HepG2 (cell line): ENCODE results near the gene PRSS21. TPM values are rescaled to one million over a fixed set of nuclear protein-coding genes. Genes with fewer than 3 reads are reported as not detected.

ENCODE experiments used
- ATAC-seq: fragments of 200-7000 bp; cut with Tn5 transposase; 3 replicates; pipeline ENCODE4 v1.9.1; 2020; ENCODE audit warnings: mild to moderate bottlenecking, moderate library complexity
- BruUV-seq: library from RNA; stranded (reverse); fragments of 400-500 nt; replicated peaks from 2 replicates; lab custom pipeline; 2021; lab: Mats Ljungman, UMichigan
- CTCF ChIA-PET: fragments of 300-600 bp; formaldehyde crosslinking; extraction: SDS; loops from one replicate; lab custom pipeline; 2021; ENCODE audit warnings: low total read pairs, inconsistent platforms, low intra/inter-chr PET ratio; lab: Yijun Ruan, JAX
- POLR2A ChIA-PET: fragments of 350-600 bp; sonication (Branson Sonifier 250); formaldehyde crosslinking; loops from one replicate; lab custom pipeline; 2020; ENCODE audit warnings: antibody characterized with exemption, inconsistent platforms; lab: Yijun Ruan, JAX
- DNase-seq: peaks from one replicate; pipeline ENCODE4 v3.0.0-alpha.2; 2015; ENCODE audit warnings: low spot score
- FAIRE-seq: peaks from 3 replicates; lab custom pipeline; 2011; peaks lifted over from hg19 to GRCh38; lab: Jason Lieb, UNC
- H2AFZ ChIP-seq: one replicate; pipeline ENCODE4 v1.6.1; 2011; ENCODE audit warnings: low read length, inconsistent platforms
- H3K27ac ChIP-seq: fragments of 300-600 bp; 3 replicates; pipeline ENCODE4 v1.8.0; 2011; ENCODE audit warnings: mixed run types, mild to moderate bottlenecking, mixed read lengths, low read length, inconsistent platforms; ENCODE audit not compliant: insufficient read depth; ENCODE audit errors: extremely low read length
- H3K27me3 ChIP-seq, 2 experiments: fragments of 200-600 bp in 1 of 2; 2 replicates in 1 of 2; 3 replicates in 1 of 2; pipeline versions ENCODE4 v1.6.0 to v1.8.0; 2011; ENCODE audit warnings: low read length in 2 of 2, mild to moderate bottlenecking in 2 of 2, moderate library complexity in 2 of 2, inconsistent platforms in 1 of 2; ENCODE audit not compliant: insufficient read depth in 2 of 2, control insufficient read depth in 1 of 2
- H3K36me3 ChIP-seq, 2 experiments: fragments of 200-600 bp in 1 of 2; replicated peaks in 1 of 2; 2 replicates in 1 of 2; 3 replicates in 1 of 2; pipeline versions ENCODE4 v1.5.1 to v1.8.0; 2011; ENCODE audit warnings: low read length in 2 of 2, inconsistent platforms in 1 of 2; ENCODE audit not compliant: insufficient read depth in 2 of 2, control insufficient read depth in 1 of 2
- H3K4me1 ChIP-seq: 2 replicates; pipeline ENCODE4 v1.5.1; 2012; ENCODE audit warnings: low read length, inconsistent platforms; ENCODE audit not compliant: insufficient read depth
- H3K4me2 ChIP-seq: 2 replicates; pipeline ENCODE4 v1.6.0; 2011; ENCODE audit warnings: low read depth, low read length, inconsistent platforms
- H3K4me3 ChIP-seq, 3 experiments: fragments of 200-600 bp in 1 of 3; sonication (generic), shearing (Covaris generic) in 1 of 3; replicated peaks in 1 of 3; 2 replicates each; pipeline ENCODE4 v1.5.1; 2011 to 2016; ENCODE audit warnings: low read length in 3 of 3, inconsistent platforms in 2 of 3, low read depth in 2 of 3, mild to moderate bottlenecking in 2 of 3, control low read depth in 1 of 3, mixed read lengths in 1 of 3; ENCODE audit not compliant: insufficient read depth in 1 of 3
- H3K79me2 ChIP-seq: one replicate; pipeline ENCODE4 v1.6.1; 2011; ENCODE audit warnings: low read length, inconsistent platforms; ENCODE audit not compliant: insufficient read depth
- H3K9ac ChIP-seq: 2 replicates; pipeline ENCODE4 v1.6.0; 2011; ENCODE audit warnings: mild to moderate bottlenecking, low read depth, low read length, inconsistent platforms; ENCODE audit not compliant: insufficient read depth
- H3K9me3 ChIP-seq: 2 replicates; pipeline ENCODE4 v1.5.1; 2012; ENCODE audit warnings: mild to moderate bottlenecking, low read length
- H4K20me1 ChIP-seq: 2 replicates; pipeline ENCODE4 v1.6.0; 2011; ENCODE audit warnings: inconsistent platforms, mild to moderate bottlenecking, low read length, moderate library complexity; ENCODE audit not compliant: insufficient read depth
- ARNT ChIP-seq: fragments of 450-650 bp; IDR thresholded peaks from 2 replicates; pipeline ENCODE4 v1.6.1; 2017
- CEBPB ChIP-seq: IDR thresholded peaks from 2 replicates; pipeline ENCODE4 v1.6.1; 2011; ENCODE audit warnings: low read depth, low read length, improper control_type of control experiment, borderline replicate concordance
- CEBPG ChIP-seq: IDR thresholded peaks from 2 replicates; pipeline ENCODE4 v1.6.1; 2016
- FOSL2 ChIP-seq: sonication (generic); formaldehyde crosslinking; IDR thresholded peaks from 2 replicates; pipeline ENCODE4 v1.4.0; 2020; ENCODE audit warnings: missing genetic modification reagents
- FOXA1 ChIP-seq, 2 experiments: fragments of 450-650 bp in 1 of 2; sonication (generic) in 1 of 2; formaldehyde crosslinking in 1 of 2; IDR thresholded peaks; 2 replicates each; pipeline versions ENCODE4 v1.4.0 to v1.6.1; 2016 to 2020; ENCODE audit warnings: missing genetic modification reagents in 1 of 2
- FOXA3 ChIP-seq: IDR thresholded peaks from 2 replicates; pipeline ENCODE4 v1.6.1; 2016; ENCODE audit warnings: missing genetic modification reagents, missing compliant biosample characterization
- SUZ12 ChIP-seq: fragments of 150-350 bp; IDR thresholded peaks from 2 replicates; pipeline ENCODE4 v1.6.1; 2014; ENCODE audit warnings: low read depth, low read length
- ZNF496 ChIP-seq: sonication (generic); formaldehyde crosslinking; IDR thresholded peaks from 2 replicates; pipeline ENCODE4 v1.8.1; 2023; ENCODE audit warnings: mild to moderate bottlenecking, moderate library complexity, missing genetic modification reagents; ENCODE audit not compliant: insufficient replicate concordance
- ZNF800 ChIP-seq: sonication (generic); formaldehyde crosslinking; IDR thresholded peaks from 2 replicates; pipeline ENCODE4 v1.4.0; 2020; ENCODE audit warnings: missing genetic modification reagents
- WGBS: methylation state at CpG from one replicate; pipeline ENCODE4 v1.1.6; 2017; ENCODE audit warnings: low lambda C conversion rate; 5-methylcytosine and 5-hydroxymethylcytosine counted together
- in situ Hi-C: cut with HindIII; loops from 2 replicates; pipeline ENCODE4 v1.10.0; 2017; ENCODE audit warnings: low pct_unique_long_range_greater_than_20kb; ENCODE audit not compliant: extremely low pct_ligation_motif_present
- intact Hi-C: fragments of 100-400 bp; cut with micrococcal nuclease; formaldehyde crosslinking; loops from one replicate; pipeline ENCODE4 v1.10.0; 2022; ENCODE audit not compliant: unreplicated experiment
- polyA plus RNA-seq, 8 experiments: library from polyadenylated mRNA; depleted of rRNA in 3 of 8; stranded (reverse) in 7 of 8; unstranded in 1 of 8; fragments of >200 nt; fragmentation: Illumina TruSeq in 4 of 8; extraction: Trizol in 4 of 8; gene quantifications; 2 replicates each; pipeline versions ENCODE4 v1.2.1 to v1.2.3, GENCODE V29; 2011 to 2016; ENCODE audit warnings: low read depth in 4 of 8, missing spikeins in 1 of 8, mixed read lengths in 1 of 8; ENCODE audit not compliant: insufficient read depth in 1 of 8
- total RNA-seq, 5 experiments: library from RNA; depleted of rRNA; stranded (reverse); fragments of >200 nt; fragmentation: Illumina TruSeq; extraction: Trizol; gene quantifications; 2 replicates each; pipeline ENCODE4 v1.2.3, GENCODE V29; 2016; ENCODE audit warnings: low read depth in 1 of 5
- TF ChIP-seq, protein P1 (sequence below): sonication (generic); formaldehyde crosslinking; IDR thresholded peaks from 2 replicates; pipeline ENCODE4 v1.8.1; 2023; ENCODE audit warnings: missing genetic modification reagents, mild to moderate bottlenecking, borderline replicate concordance
- TF ChIP-seq, protein P2 (sequence below): IDR thresholded peaks from 2 replicates; pipeline ENCODE4 v1.6.1; 2012; ENCODE audit warnings: low read depth, low read length, improper control_type of control experiment

The PRSS21 gene
- total and polyA plus RNA-seq, 2 of the 13 experiments (the other 11 are each of a cell fraction or from before 2014, with no cell fraction given), result not detected

DNA sequence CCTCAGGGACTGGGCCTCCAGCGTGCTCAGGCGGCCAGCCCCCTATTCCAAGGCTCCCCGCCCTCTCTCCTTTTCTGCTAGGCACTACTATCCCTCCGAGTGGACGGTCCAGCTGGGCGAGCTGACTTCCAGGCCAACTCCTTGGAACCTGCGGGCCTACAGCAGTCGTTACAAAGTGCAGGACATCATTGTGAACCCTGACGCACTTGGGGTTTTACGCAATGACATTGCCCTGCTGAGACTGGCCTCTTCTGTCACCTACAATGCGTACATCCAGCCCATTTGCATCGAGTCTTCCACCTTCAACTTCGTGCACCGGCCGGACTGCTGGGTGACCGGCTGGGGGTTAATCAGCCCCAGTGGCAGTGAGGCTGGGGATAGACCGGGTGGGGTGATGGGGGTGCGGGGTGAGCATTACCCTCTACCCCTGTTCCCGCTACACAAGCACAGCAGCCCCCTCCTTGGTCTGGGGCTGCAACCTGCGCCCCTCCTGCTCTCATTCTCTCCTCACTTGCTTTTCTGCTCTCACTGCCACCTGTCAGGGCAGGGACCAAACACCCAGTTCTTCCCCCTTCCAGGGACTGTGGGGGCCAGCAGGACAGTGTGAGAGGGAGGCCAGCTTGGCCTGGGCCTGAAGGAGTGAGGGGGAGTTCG is 17.7 kb upstream of the PRSS21 start (continued):
- no peak for TF ChIP-seq ZNF800 (CRISPR knock-in tag)
- TF ChIP-seq CEBPG, result 0 out of 2 replicates have a peak, but pooled peaks have one; percentile 25
- no peak for TF ChIP-seq SUZ12

DNA sequence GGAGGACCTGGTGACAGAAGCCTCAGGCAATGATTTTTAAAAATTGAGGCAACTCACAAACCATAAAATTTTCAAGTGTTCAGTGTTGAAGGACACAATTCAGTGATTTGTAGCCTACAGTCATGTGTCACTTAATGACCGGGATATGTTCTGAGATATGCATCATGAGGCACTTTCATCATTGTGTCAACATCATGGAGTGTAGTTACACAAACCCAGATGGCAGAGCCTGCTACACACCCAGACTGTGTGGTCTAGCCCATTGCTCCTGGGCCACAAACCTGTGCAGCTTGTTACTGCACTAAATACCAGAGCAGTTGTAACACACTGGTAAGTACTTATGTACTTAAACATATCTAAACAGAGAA is 17.2 kb upstream of the PRSS21 start:
- FAIRE-seq, result no peak
- no peak for TF ChIP-seq ZNF496 (CRISPR knock-in tag)
- TF ChIP-seq FOSL2 (CRISPR knock-in tag), result 0 out of 2 replicates have a peak, but pooled peaks have one; percentile 19
- no peak for TF ChIP-seq FOXA1 (IDR thresholded peaks at IDR 0.05)
- TF ChIP-seq FOXA1 (CRISPR knock-in tag; IDR thresholded peaks at IDR 0.05), result peak; percentile 65
- TF ChIP-seq ARNT, result no peak
- TF ChIP-seq, protein P1, sequence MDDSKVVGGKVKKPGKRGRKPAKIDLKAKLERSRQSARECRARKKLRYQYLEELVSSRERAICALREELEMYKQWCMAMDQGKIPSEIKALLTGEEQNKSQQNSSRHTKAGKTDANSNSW (CRISPR knock-in tag), result no peak
- peak; percentile 47; the same call in 1 of the 2 replicates for TF ChIP-seq FOXA3 (CRISPR knock-in tag)
- peak; percentile 69; the same call in 1 of the 2 replicates for TF ChIP-seq CEBPB
- TF ChIP-seq, protein P2, sequence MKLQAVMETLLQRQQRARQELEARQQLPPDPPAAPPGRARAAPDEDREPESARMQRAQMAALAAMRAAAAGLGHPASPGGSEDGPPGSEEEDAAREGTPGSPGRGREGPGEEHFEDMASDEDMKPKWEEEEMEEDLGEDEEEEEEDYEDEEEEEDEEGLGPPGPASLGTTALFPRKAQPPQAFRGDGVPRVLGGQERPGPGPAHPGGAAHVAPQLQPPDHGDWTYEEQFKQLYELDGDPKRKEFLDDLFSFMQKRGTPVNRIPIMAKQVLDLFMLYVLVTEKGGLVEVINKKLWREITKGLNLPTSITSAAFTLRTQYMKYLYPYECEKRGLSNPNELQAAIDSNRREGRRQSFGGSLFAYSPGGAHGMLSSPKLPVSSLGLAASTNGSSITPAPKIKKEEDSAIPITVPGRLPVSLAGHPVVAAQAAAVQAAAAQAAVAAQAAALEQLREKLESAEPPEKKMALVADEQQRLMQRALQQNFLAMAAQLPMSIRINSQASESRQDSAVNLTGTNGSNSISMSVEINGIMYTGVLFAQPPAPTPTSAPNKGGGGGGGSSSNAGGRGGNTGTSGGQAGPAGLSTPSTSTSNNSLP, result 0 out of 2 replicates have a peak, but pooled peaks have one; percentile 23
- TF ChIP-seq, all 625 proteins: peak for 5
- H4K20me1 ChIP-seq, result no peaks in the 10 kb centered on the region
- ATAC-seq, result peak; percentile 63
- in situ Hi-C loops (no loop called here), intact Hi-C loops (no loop called here)
- H3K27ac ChIP-seq, result no peak overlapping the region
- WGBS, result 0% methylated on average over 1 of the region's 1 CpG
- H3K4me2 ChIP-seq, result no peak overlapping the region
- no peak overlapping the region for H3K9ac ChIP-seq
- BruUV-seq, result no TSS peak
- H3K4me3 ChIP-seq, result no peak overlapping the region
- H3K36me3 ChIP-seq, result no peaks in the 10 kb centered on the region
- ChIA-PET CTCF (no interaction called here), POLR2A (interaction anchor here (1.2 kb wide), 1 partner anchor 30 kb away, joined by 3 read pairs; the partner anchor contains the start of gene ZG16B)
- H2AFZ ChIP-seq, result no peak overlapping the region
- H3K79me2 ChIP-seq, result no peaks in the 10 kb centered on the region
- H3K4me1 ChIP-seq, result peaks cover 19% of the 10 kb centered on the region
- H3K9me3 ChIP-seq, result peaks cover 4% of the 10 kb centered on the region; the same call in 1 of the 2 replicates
- peak; percentile 48 for DNase-seq
- peaks cover 0 to 20% of the 10 kb centered on the region in 2 experiments; a peak in 1 of 5 replicates for H3K27me3 ChIP-seq
